ELF-1 (cell line): ENCODE results near the gene TCAP.

Experiments
- DNase-seq: peaks from one replicate; pipeline ENCODE4 v3.0.0-alpha.2; 2016; ENCODE audit warnings: low read depth, low spot score

The TCAP gene

GRCh38 chr17:39651923-39652586 is 13.1 kb upstream of the TCAP start:
- no peak for DNase-seq

- DNase-seq = peak; percentile 88
These were observed 12.4 kb upstream of the TCAP start for GRCh38 chr17:39652587-39653315.

- DNase-seq = no peak
These were observed 11.9 kb upstream of the TCAP start for GRCh38 chr17:39653316-39653661.

- DNase-seq = peak; percentile 65
These were observed 11.4 kb upstream of the TCAP start for GRCh38 chr17:39653662-39654331.

GRCh38 chr17:39655105-39655504 is 10.0 kb upstream of the TCAP start:
- no peak for DNase-seq

GRCh38 chr17:39658346-39658745 is 6.8 kb upstream of the TCAP start:
- no peak for DNase-seq

GRCh38 chr17:39658760-39659159 is 6.4 kb upstream of the TCAP start:
- DNase-seq = no peak

- DNase-seq = no peak
These were observed 5.7 kb upstream of the TCAP start for GRCh38 chr17:39659279-39660010.

GRCh38 chr17:39660011-39660360 is 5.2 kb upstream of the TCAP start:
- DNase-seq = no peak

GRCh38 chr17:39660397-39661385 is 4.5 kb upstream of the TCAP start:
- no peak for DNase-seq

GRCh38 chr17:39661744-39662541 is 3.2 kb upstream of the TCAP start:
- no peak for DNase-seq

GRCh38 chr17:39662551-39663339 is 2.4 kb upstream of the TCAP start:
- DNase-seq = no peak

- DNase-seq = no peak
These were observed 1.8 kb upstream of the TCAP start for GRCh38 chr17:39663340-39663687.

- DNase-seq = peak; percentile 78
These were observed 1.2 kb upstream of the TCAP start for GRCh38 chr17:39663688-39664580.

GRCh38 chr17:39665642-39666224 is 584 bp downstream of the TCAP start:
- DNase-seq = no peak

- DNase-seq = no peak
These were observed 1.1 kb downstream of the TCAP start for GRCh38 chr17:39666231-39666600.

- no peak for DNase-seq
These were observed 1.6 kb downstream of the TCAP start for GRCh38 chr17:39666601-39667261.
